PFSK-1 (cell line): Measurements from ENCODE around the gene KBTBD8.

Source experiments
- FOXP2 ChIP-seq: optimal IDR thresholded peaks from 2 replicates; pipeline ENCODE3; 2011; ENCODE audit warnings: borderline replicate concordance, control low read depth, inconsistent platforms; ENCODE audit not compliant: insufficient read depth; ENCODE audit errors: extremely low read length, extremely low read depth
- POLR2AphosphoS5 ChIP-seq: IDR thresholded peaks from 2 replicates; pipeline ENCODE4 v1.6.1; 2012; ENCODE audit warnings: low read depth, mild to moderate bottlenecking, control low read depth, low read length, moderate library complexity
- TAF1 ChIP-seq: IDR thresholded peaks from 2 replicates; pipeline ENCODE4 v1.6.1; 2012; ENCODE audit warnings: low read length, control low read depth, borderline replicate concordance; ENCODE audit not compliant: insufficient read depth

- no peak for TF ChIP-seq POLR2AphosphoS5
- TF ChIP-seq TAF1 = no peak
- no peak for TF ChIP-seq FOXP2
Observed at GRCh38 chr3:66998904-66999235, 763 bp downstream of the KBTBD8 start.
